ENCODE measurements around the gene BCL11B. TPM values are rescaled to one million over a fixed set of nuclear protein-coding genes. Genes with fewer than 3 reads are reported as not detected.

The BCL11B gene
- total and polyA plus RNA-seq, 2 donors (not counting 1 experiment from before 2014, with no cell fraction given) = 0.33 to 0.42 TPM

DNA sequence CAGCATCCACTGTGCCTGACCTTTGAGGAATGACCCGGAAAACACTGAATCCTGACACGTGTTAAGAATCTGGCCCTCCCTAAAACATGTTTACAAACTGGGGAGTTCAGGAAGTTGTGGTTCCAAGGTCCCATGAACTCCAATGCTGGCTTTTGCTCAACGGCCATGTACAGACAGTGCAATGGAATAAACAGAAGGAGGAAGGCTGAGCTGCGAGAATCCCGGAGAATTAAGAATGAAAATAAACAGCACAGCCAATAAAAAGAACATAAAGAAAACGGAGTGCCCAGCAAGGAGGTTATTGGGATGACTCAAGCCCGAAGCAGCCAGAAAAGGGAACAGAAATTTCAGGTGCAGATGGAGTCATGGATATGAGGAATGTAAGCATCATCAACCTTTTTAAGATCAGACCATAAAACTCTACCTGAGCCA lies 32.3 kb downstream of the BCL11B start:
- ChIA-PET POLR2A (no interaction called here), CTCF (no interaction called here)
- no peaks in the 10 kb centered on the region for H3K4me1 Mint-ChIP-seq
- Histone ChIP-seq H3K4me2 (replicated peaks; ENCODE audit: low read depth, low read length, poor library complexity, severe bottlenecking) (no peak overlapping the region), H3K4me1 (ENCODE audit: control insufficient read depth in 2 of 2, insufficient read depth in 2 of 2, low read length in 2 of 2) (no peaks in the 10 kb centered on the region), H3K79me2 (ENCODE audit: control insufficient read depth, insufficient read depth, low read length) (no peaks in the 10 kb centered on the region), H3K9me3 (ENCODE audit: control extremely low read depth in 1 of 3, control insufficient read depth in 2 of 3, insufficient read depth in 1 of 3, low read length in 2 of 3) (peaks cover 0 to 34% (median 6%) of the 10 kb centered on the region in 3 donors), H3K27ac (ENCODE audit: low read length in 2 of 2) (no peak overlapping the region), H3K36me3 (replicated peaks in 1 of 2; ENCODE audit: control extremely low read depth in 1 of 2, control insufficient read depth in 1 of 2, extremely low read depth in 1 of 2, insufficient read depth in 2 of 2, low read length in 1 of 2) (no peaks in the 10 kb centered on the region), H4K20me1 (ENCODE audit: control insufficient read depth, insufficient read depth, low read length, poor library complexity, severe bottlenecking) (no peaks in the 10 kb centered on the region), H3K4me3 (ENCODE audit: control extremely low read depth in 1 of 5, extremely low read depth in 1 of 5, insufficient read depth in 1 of 5, low read depth in 2 of 5, low read length in 4 of 5) (no peak overlapping the region), H3K9ac (ENCODE audit: low read length) (no peak overlapping the region), H3K27me3 (replicated peaks in 1 of 4; ENCODE audit: control extremely low read depth in 1 of 4, control insufficient read depth in 3 of 4, insufficient read depth in 4 of 4, low read length in 3 of 4) (peaks cover 0 to 10% (median 3%) of the 10 kb centered on the region in 4 experiments), H2AFZ (ENCODE audit: insufficient read depth, low read depth, low read length, poor library complexity, severe bottlenecking) (no peak overlapping the region)
- DNase-seq (no peak), ATAC-seq (ENCODE audit: low read depth) (no peak)
- H3K4me3 Mint-ChIP-seq = no peak overlapping the region
- peaks cover 29% of the 10 kb centered on the region for H3K27me3 Mint-ChIP-seq
- WGBS (ENCODE audit: insufficient coverage) = 18% methylated on average over 3 of the region's 7 CpGs
- intact Hi-C loops (cut with micrococcal nuclease) = no loop called here
- H3K9me3 Mint-ChIP-seq (ENCODE audit: insufficient read depth) = peaks cover 2% of the 10 kb centered on the region
- TF ChIP-seq, protein P1, sequence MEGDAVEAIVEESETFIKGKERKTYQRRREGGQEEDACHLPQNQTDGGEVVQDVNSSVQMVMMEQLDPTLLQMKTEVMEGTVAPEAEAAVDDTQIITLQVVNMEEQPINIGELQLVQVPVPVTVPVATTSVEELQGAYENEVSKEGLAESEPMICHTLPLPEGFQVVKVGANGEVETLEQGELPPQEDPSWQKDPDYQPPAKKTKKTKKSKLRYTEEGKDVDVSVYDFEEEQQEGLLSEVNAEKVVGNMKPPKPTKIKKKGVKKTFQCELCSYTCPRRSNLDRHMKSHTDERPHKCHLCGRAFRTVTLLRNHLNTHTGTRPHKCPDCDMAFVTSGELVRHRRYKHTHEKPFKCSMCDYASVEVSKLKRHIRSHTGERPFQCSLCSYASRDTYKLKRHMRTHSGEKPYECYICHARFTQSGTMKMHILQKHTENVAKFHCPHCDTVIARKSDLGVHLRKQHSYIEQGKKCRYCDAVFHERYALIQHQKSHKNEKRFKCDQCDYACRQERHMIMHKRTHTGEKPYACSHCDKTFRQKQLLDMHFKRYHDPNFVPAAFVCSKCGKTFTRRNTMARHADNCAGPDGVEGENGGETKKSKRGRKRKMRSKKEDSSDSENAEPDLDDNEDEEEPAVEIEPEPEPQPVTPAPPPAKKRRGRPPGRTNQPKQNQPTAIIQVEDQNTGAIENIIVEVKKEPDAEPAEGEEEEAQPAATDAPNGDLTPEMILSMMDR (IDR thresholded peaks at IDR 0.05) = no peak
- no peak overlapping the region for H3K27ac Mint-ChIP-seq

- no peak overlapping the region for H3K4me3 Mint-ChIP-seq
- TF ChIP-seq, protein P1 (IDR thresholded peaks at IDR 0.05) = no peak
- TF ChIP-seq EZH2 (IDR thresholded peaks at IDR 0.05; ENCODE audit: borderline replicate concordance, insufficient read depth, low read depth, low read length, poor library complexity, severe bottlenecking) = no peak
- Histone ChIP-seq H2AFZ (ENCODE audit: insufficient read depth, low read depth, low read length, poor library complexity, severe bottlenecking) (no peak overlapping the region), H3K27me3 (replicated peaks in 1 of 4; ENCODE audit: control extremely low read depth in 1 of 4, control insufficient read depth in 3 of 4, insufficient read depth in 4 of 4, low read length in 3 of 4) (peaks cover 0 to 8% (median 3%) of the 10 kb centered on the region in 4 experiments), H3K4me2 (replicated peaks; ENCODE audit: low read depth, low read length, poor library complexity, severe bottlenecking) (no peak overlapping the region), H3K36me3 (replicated peaks in 1 of 2; ENCODE audit: control extremely low read depth in 1 of 2, control insufficient read depth in 1 of 2, extremely low read depth in 1 of 2, insufficient read depth in 2 of 2, low read length in 1 of 2) (no peaks in the 10 kb centered on the region), H3K9me3 (ENCODE audit: control extremely low read depth in 1 of 3, control insufficient read depth in 2 of 3, insufficient read depth in 1 of 3, low read length in 2 of 3) (peaks cover 0 to 46% (median 6%) of the 10 kb centered on the region in 3 donors), H3K9ac (ENCODE audit: low read length) (no peak overlapping the region), H3K4me1 (ENCODE audit: control insufficient read depth in 2 of 2, insufficient read depth in 2 of 2, low read length in 2 of 2) (no peaks in the 10 kb centered on the region), H3K27ac (ENCODE audit: low read length in 2 of 2) (no peak overlapping the region), H4K20me1 (ENCODE audit: control insufficient read depth, insufficient read depth, low read length, poor library complexity, severe bottlenecking) (no peaks in the 10 kb centered on the region), H3K79me2 (ENCODE audit: control insufficient read depth, insufficient read depth, low read length) (no peaks in the 10 kb centered on the region), H3K4me3 (ENCODE audit: control extremely low read depth in 1 of 5, extremely low read depth in 1 of 5, insufficient read depth in 1 of 5, low read depth in 2 of 5, low read length in 4 of 5) (no peak overlapping the region)
- no peaks in the 10 kb centered on the region for H3K4me1 Mint-ChIP-seq
- WGBS (ENCODE audit: insufficient coverage) = 92% methylated on average over 4 of the region's 6 CpGs
- ChIA-PET CTCF (no interaction called here), POLR2A (no interaction called here)
- intact Hi-C loops (cut with micrococcal nuclease) = no loop called here
- DNase-seq = no peak
- ATAC-seq (ENCODE audit: low read depth) = no peak
- H3K9me3 Mint-ChIP-seq (ENCODE audit: insufficient read depth) = peaks cover 2% of the 10 kb centered on the region
- no peak overlapping the region for H3K27ac Mint-ChIP-seq
- peaks cover 18% of the 10 kb centered on the region for H3K27me3 Mint-ChIP-seq
These were observed 33.8 kb downstream of the BCL11B start for GRCh38 chr14:99238216-99238615.
